ENCODE measurements around the gene DAB2.

DNA sequence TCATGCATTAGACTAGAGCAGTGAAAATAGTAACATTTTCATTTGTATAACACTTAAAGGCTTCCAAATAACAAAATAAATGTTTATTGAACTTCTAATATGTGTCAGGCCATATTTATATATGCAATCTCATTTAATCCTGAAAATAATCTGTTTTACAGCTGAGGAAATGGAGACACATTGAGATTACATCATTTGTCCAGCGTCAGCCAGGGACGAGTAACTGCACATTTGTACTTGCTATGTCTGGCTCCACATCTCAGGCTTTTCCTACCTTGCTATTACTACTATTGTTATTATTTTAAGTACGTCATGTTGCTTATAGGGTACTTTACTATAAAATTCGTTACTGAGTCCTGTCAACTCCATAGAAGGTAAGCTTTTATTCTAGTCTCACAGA is 56.7 kb downstream of the DAB2 start:
- TF ChIP-seq, protein P1, sequence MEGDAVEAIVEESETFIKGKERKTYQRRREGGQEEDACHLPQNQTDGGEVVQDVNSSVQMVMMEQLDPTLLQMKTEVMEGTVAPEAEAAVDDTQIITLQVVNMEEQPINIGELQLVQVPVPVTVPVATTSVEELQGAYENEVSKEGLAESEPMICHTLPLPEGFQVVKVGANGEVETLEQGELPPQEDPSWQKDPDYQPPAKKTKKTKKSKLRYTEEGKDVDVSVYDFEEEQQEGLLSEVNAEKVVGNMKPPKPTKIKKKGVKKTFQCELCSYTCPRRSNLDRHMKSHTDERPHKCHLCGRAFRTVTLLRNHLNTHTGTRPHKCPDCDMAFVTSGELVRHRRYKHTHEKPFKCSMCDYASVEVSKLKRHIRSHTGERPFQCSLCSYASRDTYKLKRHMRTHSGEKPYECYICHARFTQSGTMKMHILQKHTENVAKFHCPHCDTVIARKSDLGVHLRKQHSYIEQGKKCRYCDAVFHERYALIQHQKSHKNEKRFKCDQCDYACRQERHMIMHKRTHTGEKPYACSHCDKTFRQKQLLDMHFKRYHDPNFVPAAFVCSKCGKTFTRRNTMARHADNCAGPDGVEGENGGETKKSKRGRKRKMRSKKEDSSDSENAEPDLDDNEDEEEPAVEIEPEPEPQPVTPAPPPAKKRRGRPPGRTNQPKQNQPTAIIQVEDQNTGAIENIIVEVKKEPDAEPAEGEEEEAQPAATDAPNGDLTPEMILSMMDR (IDR thresholded peaks at IDR 0.05; ENCODE audit: insufficient read depth, low read length, poor library complexity, severe bottlenecking): no peak
- TF ChIP-seq EZH2phosphoT487 (conservative IDR thresholded peaks at IDR 0.05; ENCODE audit: low read length): no peak

Measured in SU-DHL-6 (cell line).